Ishikawa (cell line): Measurements from ENCODE around the gene RNPEPL1.

Source experiments
- CEBPB ChIP-seq: IDR thresholded peaks from 2 replicates; pipeline ENCODE4 v1.6.1; 2012
- EP300 ChIP-seq: IDR thresholded peaks from 2 replicates; pipeline ENCODE4 v1.6.1; 2012; ENCODE audit warnings: borderline replicate concordance
- MAX ChIP-seq: IDR thresholded peaks from 2 replicates; pipeline ENCODE4 v1.6.1; 2012
- RAD21 ChIP-seq: IDR thresholded peaks from 2 replicates; pipeline ENCODE4 v1.6.1; 2012; ENCODE audit warnings: low read depth
- USF1 ChIP-seq: IDR thresholded peaks from 2 replicates; pipeline ENCODE4 v1.6.1; 2012

GRCh38 chr2:240589850-240590525 lies 21.7 kb downstream of the RNPEPL1 start:
- TF ChIP-seq RAD21 (no peak), USF1 (no peak), EP300 (no peak), CEBPB (no peak), MAX (no peak)
